Suppressor macrophage treated with lipopolysaccharide for 4 hours (primary cell): ENCODE results near the gene FAM3C.
"Not testable (repeated sequence)": the region's sequence is repeated elsewhere in the genome, so short reads cannot be mapped to it uniquely, and the experiment has no call there.

Experiments used
- DNase-seq: peaks from one replicate; pipeline ENCODE4 v3.0.0-alpha.2; 2020

The FAM3C gene, protein sequence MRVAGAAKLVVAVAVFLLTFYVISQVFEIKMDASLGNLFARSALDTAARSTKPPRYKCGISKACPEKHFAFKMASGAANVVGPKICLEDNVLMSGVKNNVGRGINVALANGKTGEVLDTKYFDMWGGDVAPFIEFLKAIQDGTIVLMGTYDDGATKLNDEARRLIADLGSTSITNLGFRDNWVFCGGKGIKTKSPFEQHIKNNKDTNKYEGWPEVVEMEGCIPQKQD

GRCh38 chr7:121395961-121396757, at the start of gene FAM3C:
Gene FAM3C (minus strand): TSS chr7:121396308. CDS start chr7:121382969, 13,339 bp downstream.
- peak; percentile 98 for DNase-seq

- no peak for DNase-seq
Measured at GRCh38 chr7:121442845-121443244, 46.7 kb upstream of the FAM3C start.

GRCh38 chr7:121440857-121441503, 44.9 kb upstream of the FAM3C start:
- DNase-seq, result no peak

GRCh38 chr7:121438043-121438955, 42.2 kb upstream of the FAM3C start:
- not testable (repeated sequence) for DNase-seq

GRCh38 chr7:121437470-121437869, 41.4 kb upstream of the FAM3C start:
- no peak for DNase-seq

DNA sequence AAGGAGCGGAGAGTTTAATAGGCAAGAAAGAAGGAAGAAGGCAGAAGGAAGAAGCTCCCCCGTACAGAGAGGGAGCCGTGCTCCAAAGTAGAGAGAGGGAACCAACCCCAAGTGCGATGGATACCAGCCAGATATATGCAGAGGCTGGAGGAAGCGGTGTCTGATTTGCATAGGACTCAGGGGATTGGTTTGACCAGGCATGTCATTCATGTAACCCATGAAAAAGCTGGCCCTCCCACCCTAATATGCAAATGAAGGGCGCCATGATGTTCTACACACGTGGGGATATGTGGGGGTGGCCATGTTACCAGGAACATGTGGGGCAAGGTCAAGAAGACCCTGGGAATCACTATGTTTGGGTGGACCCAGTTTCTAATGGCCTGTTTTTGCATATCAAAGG, 40.6 kb upstream of the FAM3C start:
- no peak for DNase-seq

GRCh38 chr7:121436136-121436535, 40.0 kb upstream of the FAM3C start:
- DNase-seq, result no peak

- no peak for DNase-seq
Measured at GRCh38 chr7:121433775-121434174, 37.7 kb upstream of the FAM3C start.

- DNase-seq, result not testable (repeated sequence)
Measured at GRCh38 chr7:121432486-121432885, 36.4 kb upstream of the FAM3C start.

DNA sequence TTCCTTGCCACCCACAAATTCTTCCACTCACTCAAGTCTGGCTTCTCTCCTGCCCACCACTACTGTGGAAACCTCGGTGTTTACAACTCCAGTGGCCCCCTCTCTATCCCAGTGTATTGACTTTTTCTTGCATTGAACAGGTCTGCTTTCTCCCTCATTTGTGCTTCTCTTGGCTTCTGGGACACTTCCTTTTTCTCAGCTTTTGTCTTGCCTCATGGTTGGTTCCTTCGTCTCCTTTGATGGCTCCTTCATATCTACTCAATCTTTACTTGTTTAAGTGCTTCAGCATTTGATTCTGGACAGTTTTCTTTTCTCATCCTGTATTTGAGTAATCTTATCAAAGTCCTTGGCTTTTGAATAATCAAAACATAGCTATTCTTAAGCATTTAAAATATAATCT, 35.9 kb upstream of the FAM3C start:
- no peak for DNase-seq

DNA sequence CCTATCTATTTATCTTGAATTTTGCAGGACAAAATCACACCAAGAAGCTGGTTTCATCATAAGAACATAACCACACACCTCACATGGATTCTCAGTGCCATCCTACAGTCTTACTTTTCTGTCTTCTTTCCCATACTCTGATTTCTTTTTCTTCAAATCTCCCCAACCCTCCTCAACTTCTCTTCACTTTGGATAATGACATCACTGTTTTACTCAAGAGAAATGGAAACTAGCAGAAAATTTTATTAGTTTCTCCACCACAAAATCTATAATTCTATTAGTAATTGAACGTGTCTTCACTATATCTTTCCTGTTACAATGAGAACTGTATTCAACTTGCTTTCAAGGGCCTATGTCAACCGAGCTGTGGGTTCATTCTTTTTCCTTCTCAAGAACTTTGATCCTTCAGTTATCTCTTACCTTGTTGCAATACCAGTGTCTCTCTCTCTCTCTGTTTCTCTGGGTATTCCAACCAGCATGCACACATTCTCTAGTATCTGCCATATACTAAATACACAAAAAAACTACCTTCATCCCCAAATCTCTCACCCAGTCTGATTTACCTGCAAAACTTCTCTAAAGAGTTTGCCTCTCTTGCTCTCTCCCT, 35.4 kb upstream of the FAM3C start:
- no peak for DNase-seq

DNA sequence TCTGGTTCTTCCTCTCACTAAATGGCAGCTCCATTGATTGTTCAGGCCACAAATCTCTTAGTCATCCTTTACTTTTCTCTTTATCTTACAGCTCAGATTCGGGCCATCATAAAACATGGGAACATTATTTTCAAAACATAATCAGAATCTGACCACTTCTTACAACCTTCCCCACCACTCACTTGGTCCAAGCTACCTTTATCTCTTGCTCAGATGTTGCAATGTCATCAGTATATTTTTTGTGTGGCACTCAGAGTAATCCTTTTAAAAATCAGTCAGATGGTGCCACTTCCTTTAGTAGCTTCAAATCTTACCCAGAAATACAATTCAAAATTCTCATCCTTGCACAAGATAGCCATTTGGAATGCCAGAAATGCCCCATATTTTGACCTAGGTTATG, 34.5 kb upstream of the FAM3C start:
- no peak for DNase-seq

- no peak for DNase-seq
Measured at GRCh38 chr7:121429798-121430197, 33.7 kb upstream of the FAM3C start.

- no peak for DNase-seq
Measured at GRCh38 chr7:121428855-121429489, 32.9 kb upstream of the FAM3C start.

DNA sequence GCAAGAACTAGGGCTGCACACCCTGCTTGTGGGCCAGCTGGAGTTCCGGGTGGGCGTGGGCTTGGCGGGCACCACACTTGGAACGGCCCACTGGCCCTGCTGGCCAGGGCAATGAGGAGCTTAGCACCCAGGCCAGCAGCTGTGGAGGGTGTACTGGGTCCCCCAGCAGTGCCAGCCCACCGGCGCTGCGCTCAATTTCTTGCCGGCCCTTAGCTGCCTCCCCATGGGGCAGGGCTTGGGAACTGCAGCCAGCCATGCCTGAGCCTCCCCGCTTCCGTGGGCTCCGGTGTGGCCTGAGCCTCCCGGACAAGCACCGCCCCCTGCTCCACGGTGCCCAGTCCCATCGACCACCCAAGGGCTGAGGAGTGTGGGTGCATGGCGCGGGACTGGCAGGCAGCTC, 25.6 kb upstream of the FAM3C start:
- DNase-seq, result not testable (repeated sequence)

DNA sequence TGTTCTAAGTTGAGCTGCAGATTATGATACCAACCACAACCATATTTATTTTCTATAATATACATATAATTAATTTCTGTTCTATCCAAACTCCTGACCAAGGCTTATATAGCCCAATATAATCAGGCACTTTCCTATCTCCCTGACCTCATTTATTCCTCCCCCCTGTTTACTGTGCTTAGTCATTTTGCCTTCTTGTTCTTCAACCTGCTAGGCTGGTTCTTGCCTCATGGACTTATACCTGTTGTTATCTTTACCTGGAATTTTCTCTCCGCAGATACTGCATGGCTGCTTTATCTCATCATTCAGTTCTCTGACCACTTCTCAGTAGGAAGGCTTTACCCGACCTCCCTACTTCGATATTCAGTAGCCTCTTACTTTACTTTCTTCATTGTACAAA, 24.9 kb upstream of the FAM3C start:
- no peak for DNase-seq

- DNase-seq, result no peak
Measured at GRCh38 chr7:121419201-121420148, 23.4 kb upstream of the FAM3C start.

DNA sequence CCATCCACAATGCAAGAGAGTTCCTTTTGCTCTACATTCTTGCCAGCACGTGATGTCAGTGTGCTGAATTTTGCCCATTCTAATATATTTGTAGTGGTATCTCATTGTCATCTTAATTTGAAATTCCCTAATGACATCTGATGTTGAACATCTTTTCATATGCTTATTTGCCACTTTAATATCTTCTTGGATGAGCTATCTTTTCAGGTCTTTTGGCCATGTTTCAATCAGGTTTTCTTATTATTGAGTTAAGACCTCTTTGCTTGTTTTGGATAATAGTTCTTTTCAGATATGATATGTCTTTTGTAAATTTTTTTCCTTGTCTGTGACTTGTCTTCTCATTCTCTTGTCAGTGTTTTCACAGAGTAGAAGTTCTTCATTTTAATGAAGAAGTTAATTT, 20.4 kb upstream of the FAM3C start:
- DNase-seq, result no peak

DNA sequence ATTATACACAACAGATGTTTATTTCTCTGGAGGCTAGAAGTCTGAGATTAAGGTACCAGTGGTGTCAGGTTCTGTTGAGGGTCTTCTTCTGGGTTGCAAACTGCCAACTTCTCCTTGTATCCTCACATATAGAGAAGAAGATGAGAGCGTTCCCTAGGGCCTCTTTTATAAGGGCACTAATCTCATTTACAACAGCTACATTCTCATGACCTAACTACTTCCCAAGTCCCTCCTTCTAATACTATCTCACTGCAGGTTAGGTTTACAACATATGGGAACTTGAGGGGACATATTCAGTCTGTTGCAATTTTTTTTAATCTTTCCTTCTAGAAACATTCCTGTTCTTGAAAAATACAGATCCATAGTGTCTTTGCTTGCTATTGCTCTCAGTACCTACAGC, 18.3 kb upstream of the FAM3C start:
- no peak for DNase-seq

- no peak for DNase-seq
Measured at GRCh38 chr7:121411597-121411979, 15.5 kb upstream of the FAM3C start.
